Measurements from ENCODE around the gene TBC1D26.
"Not testable (repeated sequence)": the region's sequence is repeated elsewhere in the genome, so short reads cannot be mapped to it uniquely, and the experiment has no call there.

TBC1D26 gene

DNA sequence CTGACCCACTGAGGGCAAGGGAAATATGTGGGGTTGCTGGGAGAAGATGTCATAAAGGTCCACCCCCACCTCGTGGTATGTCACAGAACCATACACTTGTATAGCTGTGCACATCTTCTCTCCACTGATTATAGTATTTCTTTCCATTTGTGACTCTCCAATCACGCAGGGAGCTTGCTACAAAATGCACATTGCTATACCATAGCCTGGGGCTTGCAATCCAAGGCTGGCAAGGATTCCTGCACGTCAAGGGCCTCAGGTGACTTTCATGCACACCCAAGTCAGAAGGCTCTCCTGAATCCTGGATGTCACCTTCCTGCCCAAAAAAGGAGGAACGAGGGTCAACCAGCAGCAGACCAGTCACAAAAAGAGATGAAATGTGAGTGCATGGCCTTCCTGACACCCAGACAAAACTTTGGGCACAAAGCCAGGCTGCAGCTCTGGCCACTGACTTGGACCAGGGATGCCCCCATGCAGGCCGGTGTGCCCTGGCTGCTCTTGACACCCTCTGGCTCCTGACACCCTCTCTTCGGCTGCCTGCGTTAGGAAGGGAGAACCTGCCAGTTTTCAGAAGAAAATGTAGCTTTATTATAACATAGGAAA, 12.1 kb downstream of the TBC1D26 start:
- DNase-seq (ENCODE audit: low read depth, low spot score), result no peak

GRCh38 chr17:15744885-15745284, 12.8 kb downstream of the TBC1D26 start:
- peak; percentile 86 for DNase-seq (ENCODE audit: low read depth, low spot score)

DNA sequence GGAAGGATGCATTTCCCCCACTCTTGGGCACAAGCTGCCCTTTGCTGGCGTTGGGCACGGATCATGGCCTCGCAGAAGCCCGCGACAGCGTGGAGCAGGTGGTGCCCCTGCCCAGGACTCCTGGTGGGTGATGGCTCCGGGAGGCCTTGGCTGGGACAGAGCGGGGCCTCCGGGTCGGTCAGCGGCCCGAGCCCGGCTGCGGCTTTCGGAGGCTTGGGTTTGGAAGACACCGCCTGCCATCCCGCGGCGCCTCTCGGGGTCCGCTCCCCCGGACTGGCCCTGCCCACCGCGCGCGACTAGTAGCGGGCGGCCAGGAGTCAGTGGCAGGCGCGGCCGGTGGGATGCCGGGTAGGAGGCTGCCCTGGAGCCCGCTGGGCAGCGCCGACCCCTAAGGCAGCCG, 17.3 kb downstream of the TBC1D26 start:
- not testable (repeated sequence) for DNase-seq (ENCODE audit: low read depth, low spot score)

- not testable (repeated sequence) for DNase-seq (ENCODE audit: low read depth, low spot score)
Observed at GRCh38 chr17:15768865-15769533, 36.9 kb downstream of the TBC1D26 start.

DNA sequence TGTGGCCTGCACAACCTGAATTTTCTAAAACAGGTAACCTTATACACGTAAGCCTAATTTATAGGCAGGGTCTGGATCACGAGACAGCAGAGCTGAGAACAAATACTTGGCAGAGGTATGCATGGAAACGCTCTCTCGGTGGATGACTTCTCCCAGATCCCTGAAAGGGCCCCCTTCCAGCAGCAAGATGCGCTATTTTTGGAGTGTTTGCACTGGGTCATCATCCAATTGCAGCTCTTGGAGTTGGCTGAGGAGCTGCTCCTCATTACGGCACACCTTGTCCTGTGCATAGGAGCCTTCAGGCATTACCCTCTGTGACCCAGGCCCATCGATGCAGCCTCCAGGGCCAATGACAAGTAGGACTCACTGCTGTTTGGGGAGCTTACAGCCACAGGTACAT, 38.6 kb downstream of the TBC1D26 start:
- DNase-seq (ENCODE audit: low read depth, low spot score), result not testable (repeated sequence)

DNA sequence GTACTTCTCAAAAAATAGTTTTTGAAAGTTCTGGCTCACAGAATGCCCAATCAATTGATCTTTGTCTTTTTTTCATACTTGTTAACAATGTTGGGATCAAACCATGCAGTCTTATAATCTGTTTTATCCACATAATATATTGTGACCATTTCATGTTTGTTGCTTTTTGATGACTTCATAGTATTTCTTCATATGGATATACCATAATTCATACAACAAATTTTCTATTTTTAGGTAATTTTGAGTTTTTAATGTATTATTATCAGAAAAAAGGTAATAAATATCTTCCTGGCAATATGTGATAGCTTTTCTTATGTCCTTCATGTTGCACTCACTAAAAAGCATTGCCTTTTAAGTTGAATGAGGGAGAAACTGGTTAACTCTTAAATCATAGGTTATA, 44.8 kb downstream of the TBC1D26 start:
- no peak for DNase-seq (ENCODE audit: low read depth, low spot score)

GRCh38 chr17:15777297-15777696, 45.2 kb downstream of the TBC1D26 start:
- no peak for DNase-seq (ENCODE audit: low read depth, low spot score)

GRCh38 chr17:15777717-15778116, 45.6 kb downstream of the TBC1D26 start:
- DNase-seq (ENCODE audit: low read depth, low spot score), result no peak

- DNase-seq (ENCODE audit: low read depth, low spot score), result no peak
Observed at GRCh38 chr17:15779119-15779518, 47.0 kb downstream of the TBC1D26 start.

DNA sequence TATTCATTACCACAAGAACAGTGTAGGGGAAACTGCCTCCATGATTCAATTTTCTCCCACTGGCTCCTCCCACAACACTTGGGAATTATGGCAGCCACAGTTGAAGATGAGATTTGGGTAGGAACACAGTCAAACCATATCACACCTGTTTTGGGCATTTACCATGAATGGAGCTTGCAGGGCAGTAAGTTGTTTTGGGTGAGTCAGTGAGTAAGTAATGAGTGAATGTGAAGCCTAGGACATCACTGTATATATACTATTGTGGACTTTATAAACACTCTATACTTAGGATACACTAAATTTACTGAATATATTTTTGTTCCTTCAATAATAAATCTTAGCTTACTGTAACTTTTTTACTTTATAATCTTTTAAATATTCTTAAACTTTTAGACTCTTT, 48.1 kb downstream of the TBC1D26 start:
- DNase-seq (ENCODE audit: low read depth, low spot score), result no peak

- DNase-seq (ENCODE audit: low read depth, low spot score), result peak; percentile 57
Observed at GRCh38 chr17:15782866-15783265, 50.8 kb downstream of the TBC1D26 start.

- DNase-seq (ENCODE audit: low read depth, low spot score), result no peak
Observed at GRCh38 chr17:15783461-15783860, 51.4 kb downstream of the TBC1D26 start.

GRCh38 chr17:15784351-15784750, 52.3 kb downstream of the TBC1D26 start:
- DNase-seq (ENCODE audit: low read depth, low spot score), result peak; percentile 20

- not testable (repeated sequence) for DNase-seq (ENCODE audit: low read depth, low spot score)
Observed at GRCh38 chr17:15787363-15788075, 55.4 kb downstream of the TBC1D26 start.

GRCh38 chr17:15788365-15788764, 56.3 kb downstream of the TBC1D26 start:
- not testable (repeated sequence) for DNase-seq (ENCODE audit: low read depth, low spot score)
